H9 (cell line): ENCODE measurements around the gene ARL4C. TPM values are rescaled to one million over a fixed set of nuclear protein-coding genes. Genes with fewer than 3 reads are reported as not detected.

Source experiments
- DNase-seq: peaks from one replicate; pipeline ENCODE4 v3.0.0-alpha.2; 2017
- H2AFZ ChIP-seq: one replicate; pipeline ENCODE4 v1.6.1; 2013; ENCODE audit warnings: mild to moderate bottlenecking, low read length, control low read depth, moderate library complexity
- H2AK5ac ChIP-seq: 2 replicates; pipeline ENCODE4 v1.6.1; 2013; ENCODE audit warnings: low read length, control low read depth, mixed read lengths; ENCODE audit not compliant: insufficient read length
- H2BK120ac ChIP-seq: one replicate; pipeline ENCODE4 v1.6.1; 2013; ENCODE audit warnings: low read depth, mild to moderate bottlenecking, low read length, control low read depth, inconsistent platforms; ENCODE audit not compliant: poor library complexity, severe bottlenecking
- H2BK12ac ChIP-seq: 2 replicates; pipeline ENCODE4 v1.6.1; 2013; ENCODE audit warnings: low read length, control low read depth, mixed read lengths, low read depth; ENCODE audit not compliant: insufficient read length
- H2BK15ac ChIP-seq: 2 replicates; pipeline ENCODE4 v1.6.1; 2013; ENCODE audit warnings: low read depth, low read length, control low read depth
- H2BK20ac ChIP-seq: one replicate; pipeline ENCODE4 v1.6.1; 2013; ENCODE audit warnings: low read depth, mild to moderate bottlenecking, low read length, control low read depth, inconsistent platforms; ENCODE audit not compliant: poor library complexity, severe bottlenecking
- H2BK5ac ChIP-seq: 2 replicates; pipeline ENCODE4 v1.6.1; 2013; ENCODE audit warnings: low read length, control low read depth, mixed read lengths; ENCODE audit not compliant: insufficient read length
- H3K14ac ChIP-seq: 2 replicates; pipeline ENCODE4 v1.6.1; 2013; ENCODE audit warnings: low read length, control low read depth; ENCODE audit not compliant: insufficient read depth
- H3K18ac ChIP-seq: 2 replicates; pipeline ENCODE4 v1.6.1; 2013; ENCODE audit warnings: low read depth, mild to moderate bottlenecking, mixed read lengths, low read length, control low read depth; ENCODE audit not compliant: insufficient read length
- H3K23ac ChIP-seq: 2 replicates; pipeline ENCODE4 v1.6.1; 2013; ENCODE audit warnings: low read length, control low read depth, mixed read lengths, low read depth; ENCODE audit not compliant: insufficient read length
- H3K23me2 ChIP-seq: 2 replicates; pipeline ENCODE4 v1.6.1; 2013; ENCODE audit warnings: low read depth, mild to moderate bottlenecking, mixed read lengths, low read length, control low read depth; ENCODE audit not compliant: insufficient read length, poor library complexity, severe bottlenecking
- H3K27ac ChIP-seq: 2 replicates; pipeline ENCODE4 v1.5.1; 2013; ENCODE audit warnings: low read length, control low read depth, mixed read lengths, low read depth; ENCODE audit not compliant: insufficient read length
- H3K27me3 ChIP-seq: 2 replicates; pipeline ENCODE4 v1.6.1; 2013; ENCODE audit warnings: low read length, control low read depth, inconsistent platforms; ENCODE audit not compliant: insufficient read depth
- H3K4ac ChIP-seq: 2 replicates; pipeline ENCODE4 v1.6.1; 2013; ENCODE audit warnings: low read depth, mild to moderate bottlenecking, control low read depth, inconsistent platforms, low read length, moderate library complexity
- H3K4me1 ChIP-seq: 2 replicates; pipeline ENCODE4 v1.6.1; 2013; ENCODE audit warnings: low read length, control low read depth, inconsistent platforms; ENCODE audit not compliant: insufficient read depth
- H3K4me2 ChIP-seq: 2 replicates; pipeline ENCODE4 v1.6.1; 2013; ENCODE audit warnings: low read length, control low read depth, mixed read lengths; ENCODE audit not compliant: insufficient read length, insufficient read depth
- H3K56ac ChIP-seq: 2 replicates; pipeline ENCODE4 v1.6.1; 2013; ENCODE audit warnings: low read depth, mild to moderate bottlenecking, mixed read lengths, low read length, control low read depth; ENCODE audit not compliant: insufficient read length
- H3K79me1 ChIP-seq: 2 replicates; pipeline ENCODE4 v1.6.1; 2013; ENCODE audit warnings: low read depth, mild to moderate bottlenecking, moderate library complexity, low read length, control low read depth, inconsistent platforms; ENCODE audit not compliant: insufficient read depth, poor library complexity, severe bottlenecking
- H3K79me2 ChIP-seq: 2 replicates; pipeline ENCODE4 v1.6.1; 2013; ENCODE audit warnings: low read length, control low read depth, inconsistent platforms; ENCODE audit not compliant: insufficient read depth
- H3K9ac ChIP-seq: 2 replicates; pipeline ENCODE4 v1.6.1; 2013; ENCODE audit warnings: low read length, control low read depth, mixed read lengths; ENCODE audit not compliant: insufficient read length; ENCODE audit errors: extremely low read depth
- H3K9me3 ChIP-seq: one replicate; pipeline ENCODE4 v1.6.1; 2013; ENCODE audit warnings: low read depth, low read length, inconsistent platforms; ENCODE audit not compliant: control insufficient read depth
- H3T11ph ChIP-seq: one replicate; pipeline ENCODE4 v1.6.1; 2013; ENCODE audit warnings: mild to moderate bottlenecking, low read length, control low read depth, inconsistent platforms
- H4K20me1 ChIP-seq: one replicate; pipeline ENCODE4 v1.6.1; 2013; ENCODE audit not compliant: control insufficient read depth, insufficient read length, insufficient read depth
- H4K5ac ChIP-seq: 2 replicates; pipeline ENCODE4 v1.6.1; 2013; ENCODE audit warnings: low read depth, mild to moderate bottlenecking, mixed read lengths, low read length, control low read depth; ENCODE audit not compliant: insufficient read length
- H4K8ac ChIP-seq: replicated peaks from 2 replicates; pipeline ENCODE4 v1.6.1; 2013; ENCODE audit warnings: low read length, control low read depth, mixed read lengths, low read depth; ENCODE audit not compliant: insufficient read length
- H4K91ac ChIP-seq: 2 replicates; pipeline ENCODE4 v1.6.1; 2013; ENCODE audit warnings: low read depth, mild to moderate bottlenecking, moderate library complexity, mixed read lengths, low read length, control low read depth; ENCODE audit not compliant: insufficient read length
- H3K27ac Mint-ChIP-seq, 3 experiments: 2 replicates in 2 of 3; 3 replicates in 1 of 3; pipeline ENCODE4 v1.8.0; 2020 to 2021; ENCODE audit warnings: mixed read lengths in 3 of 3, mild to moderate bottlenecking in 1 of 3, moderate library complexity in 1 of 3
- H3K27me3 Mint-ChIP-seq: 2 replicates; pipeline ENCODE4 v1.8.0; 2021; ENCODE audit warnings: low read depth, mild to moderate bottlenecking, moderate library complexity, mixed read lengths
- H3K36me3 Mint-ChIP-seq, 3 experiments: 2 replicates in 2 of 3; 3 replicates in 1 of 3; pipeline ENCODE4 v1.8.0; 2020 to 2021; ENCODE audit warnings: low read depth in 3 of 3, mixed read lengths in 3 of 3; ENCODE audit not compliant: insufficient read depth in 1 of 3
- H3K4me1 Mint-ChIP-seq, 2 experiments: 2 replicates each; pipeline ENCODE4 v1.8.0; 2020; ENCODE audit warnings: mixed read lengths in 2 of 2
- H3K4me3 Mint-ChIP-seq, 2 experiments: 2 replicates in 1 of 2; 3 replicates in 1 of 2; pipeline ENCODE4 v1.8.0; 2020 to 2021; ENCODE audit warnings: mild to moderate bottlenecking in 2 of 2, mixed read lengths in 2 of 2, moderate library complexity in 1 of 2
- H3K9me3 Mint-ChIP-seq, 2 experiments: 2 replicates in 1 of 2; 3 replicates in 1 of 2; pipeline ENCODE4 v1.8.0; 2020; ENCODE audit warnings: mild to moderate bottlenecking in 2 of 2, mixed read lengths in 2 of 2, moderate library complexity in 1 of 2
- WGBS: extraction: QIAGEN DNeasy Blood & Tissue Kit; methylation state at CpG from one replicate; pipeline ENCODE4 v1.1.7; 2013; ENCODE audit warnings: missing lambda C conversion rate, low lambda C conversion rate, mixed read lengths; ENCODE audit not compliant: insufficient read length; ENCODE audit errors: extremely low coverage; 5-methylcytosine and 5-hydroxymethylcytosine counted together
- total RNA-seq: library from RNA; stranded (reverse); gene quantifications from 2 replicates; pipeline ENCODE4 v1.2.1, GENCODE V29; 2021
- TF ChIP-seq, protein P1 (sequence below): fragments of 200-600 bp; sonication (generic); conservative IDR thresholded peaks from 3 replicates; pipeline ENCODE4 v1.8.0; 2021; ENCODE audit warnings: antibody characterized with exemption, mild to moderate bottlenecking

The ARL4C gene
- total RNA-seq, 1 experiment from 2014 or later: 12.0 TPM

DNA sequence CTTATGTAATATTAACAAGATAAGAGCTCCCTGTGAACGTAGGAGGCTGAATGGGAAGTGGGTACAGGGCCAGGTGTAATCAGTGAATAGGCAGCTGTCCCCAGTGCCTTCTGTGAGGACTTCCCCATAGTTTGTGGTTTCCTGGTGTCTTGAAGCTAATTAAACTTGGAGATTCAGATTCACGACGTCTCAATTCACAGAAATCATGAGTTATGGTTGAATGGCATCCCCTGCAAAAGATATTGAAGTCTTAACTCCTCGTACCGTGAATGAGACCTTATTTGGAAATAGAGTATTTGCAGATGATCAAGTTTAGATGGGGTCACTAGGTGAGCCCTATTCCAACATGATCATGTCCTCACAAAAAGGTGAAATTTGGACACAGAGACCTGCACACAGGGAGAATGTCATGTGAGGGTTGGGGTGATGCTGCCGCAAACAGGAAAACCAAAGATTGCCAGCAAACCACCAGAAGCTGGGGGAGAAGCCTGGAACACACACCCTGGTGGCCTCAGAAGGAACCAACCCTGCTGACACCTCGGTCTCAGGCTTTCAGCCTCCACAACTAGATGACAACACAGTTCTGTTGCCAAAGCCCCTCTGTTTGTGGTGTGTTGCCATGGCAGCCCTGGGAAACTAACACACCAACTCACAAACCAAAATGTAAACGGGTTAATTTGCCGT is 13.2 kb downstream of the ARL4C start:
- Histone ChIP-seq H4K5ac (no peak overlapping the region), H3T11ph (no peak overlapping the region), H4K8ac (no peak overlapping the region), H3K14ac (no peak overlapping the region), H3K27me3 (no peaks in the 10 kb centered on the region), H3K4ac (no peak overlapping the region), H2AK5ac (no peak overlapping the region), H2AFZ (no peak overlapping the region), H3K4me1 (no peaks in the 10 kb centered on the region), H3K9ac (no peak overlapping the region), H4K91ac (no peak overlapping the region), H3K27ac (no peak overlapping the region), H4K20me1 (no peaks in the 10 kb centered on the region), H3K23ac (no peak overlapping the region), H2BK20ac (no peak overlapping the region), H2BK120ac (no peak overlapping the region), H3K18ac (peak overlapping the region; percentile 70), H2BK5ac (no peak overlapping the region), H3K79me1 (no peaks in the 10 kb centered on the region), H2BK15ac (no peak overlapping the region), H3K79me2 (no peaks in the 10 kb centered on the region), H3K56ac (no peak overlapping the region), H3K4me2 (no peak overlapping the region), H2BK12ac (no peak overlapping the region), H3K9me3 (no peaks in the 10 kb centered on the region), H3K23me2 (no peaks in the 10 kb centered on the region)
- H3K27ac Mint-ChIP-seq: no peak overlapping the region
- whole genome bisulfite sequencing: no CpG with 5 or more reads among the region's 9 CpGs
- TF ChIP-seq, protein P1, sequence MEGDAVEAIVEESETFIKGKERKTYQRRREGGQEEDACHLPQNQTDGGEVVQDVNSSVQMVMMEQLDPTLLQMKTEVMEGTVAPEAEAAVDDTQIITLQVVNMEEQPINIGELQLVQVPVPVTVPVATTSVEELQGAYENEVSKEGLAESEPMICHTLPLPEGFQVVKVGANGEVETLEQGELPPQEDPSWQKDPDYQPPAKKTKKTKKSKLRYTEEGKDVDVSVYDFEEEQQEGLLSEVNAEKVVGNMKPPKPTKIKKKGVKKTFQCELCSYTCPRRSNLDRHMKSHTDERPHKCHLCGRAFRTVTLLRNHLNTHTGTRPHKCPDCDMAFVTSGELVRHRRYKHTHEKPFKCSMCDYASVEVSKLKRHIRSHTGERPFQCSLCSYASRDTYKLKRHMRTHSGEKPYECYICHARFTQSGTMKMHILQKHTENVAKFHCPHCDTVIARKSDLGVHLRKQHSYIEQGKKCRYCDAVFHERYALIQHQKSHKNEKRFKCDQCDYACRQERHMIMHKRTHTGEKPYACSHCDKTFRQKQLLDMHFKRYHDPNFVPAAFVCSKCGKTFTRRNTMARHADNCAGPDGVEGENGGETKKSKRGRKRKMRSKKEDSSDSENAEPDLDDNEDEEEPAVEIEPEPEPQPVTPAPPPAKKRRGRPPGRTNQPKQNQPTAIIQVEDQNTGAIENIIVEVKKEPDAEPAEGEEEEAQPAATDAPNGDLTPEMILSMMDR: peak; percentile 53
- H3K9me3 Mint-ChIP-seq: no peaks in the 10 kb centered on the region; a peak in 1 of 5 replicates
- H3K27me3 Mint-ChIP-seq: peaks cover 10% of the 10 kb centered on the region
- H3K36me3 Mint-ChIP-seq: no peaks in the 10 kb centered on the region
- H3K4me3 Mint-ChIP-seq: no peak overlapping the region
- no peaks in the 10 kb centered on the region; a peak in 2 of 4 replicates for H3K4me1 Mint-ChIP-seq
- DNase-seq: peak; percentile 53
